ENCODE data around the gene GPANK1.

- TF ChIP-seq GATA2 (IDR thresholded peaks at IDR 0.05; ENCODE audit: low read depth, low read length) (no peak), GATA3 (IDR thresholded peaks at IDR 0.05; ENCODE audit: low read depth, low read length) (no peak)
Observed at GRCh38 chr6:31664790-31665500, at the start of gene GPANK1.
